DOHH2 (cell line): ENCODE data around the gene IZUMO4.
"Not testable (repeated sequence)": the region's sequence is repeated elsewhere in the genome, so short reads cannot be mapped to it uniquely, and the experiment has no call there.

Source experiments
- H3F3A ChIP-seq: fragments of 200-600 bp; sonication (generic), shearing (Covaris generic); 2 replicates; pipeline ENCODE4 v1.6.0; 2016; ENCODE audit warnings: antibody characterized with exemption, mild to moderate bottlenecking; ENCODE audit not compliant: control insufficient read depth, insufficient read depth
- H3K27ac ChIP-seq: fragments of 200-600 bp; sonication (generic); 2 replicates; pipeline ENCODE4 v1.5.1; 2014; ENCODE audit warnings: low read depth, mild to moderate bottlenecking, low read length, moderate library complexity
- H3K27me3 ChIP-seq: fragments of 200-600 bp; sonication (generic); 2 replicates; pipeline ENCODE4 v1.6.1; 2014; ENCODE audit warnings: mild to moderate bottlenecking, low read length, mixed read lengths; ENCODE audit not compliant: control insufficient read depth
- H3K36me3 ChIP-seq: fragments of 200-600 bp; sonication (generic); 2 replicates; pipeline ENCODE4 v1.6.1; 2014; ENCODE audit warnings: mild to moderate bottlenecking, low read length, moderate library complexity, mixed read lengths; ENCODE audit not compliant: control insufficient read depth
- H3K4me1 ChIP-seq: fragments of 200-600 bp; sonication (generic); 2 replicates; pipeline ENCODE4 v1.6.1; 2014; ENCODE audit warnings: mild to moderate bottlenecking, low read length, mixed read lengths; ENCODE audit not compliant: control insufficient read depth
- H3K4me2 ChIP-seq: fragments of 200-600 bp; sonication (generic); 2 replicates; pipeline ENCODE4 v1.6.0; 2014; ENCODE audit warnings: mild to moderate bottlenecking, low read length, moderate library complexity
- H3K4me3 ChIP-seq: fragments of 200-600 bp; sonication (generic); 2 replicates; pipeline ENCODE4 v1.5.1; 2014; ENCODE audit warnings: mild to moderate bottlenecking, low read length, mixed read lengths
- H3K79me2 ChIP-seq: fragments of 200-600 bp; sonication (generic); 2 replicates; pipeline ENCODE4 v1.6.1; 2014; ENCODE audit warnings: mild to moderate bottlenecking, low read length, mixed read lengths; ENCODE audit not compliant: control insufficient read depth
- H3K9me2 ChIP-seq: fragments of 200-600 bp; sonication (generic); replicated peaks from 2 replicates; pipeline ENCODE4 v1.6.1; 2014; ENCODE audit warnings: mild to moderate bottlenecking, low read length, mixed read lengths; ENCODE audit not compliant: control insufficient read depth
- H3K9me3 ChIP-seq: fragments of 200-600 bp; sonication (generic); 2 replicates; pipeline ENCODE4 v1.6.1; 2014; ENCODE audit warnings: antibody characterized with exemption, low read length, mixed read lengths; ENCODE audit not compliant: control insufficient read depth, insufficient read depth
- H4K20me1 ChIP-seq: fragments of 200-600 bp; sonication (generic); 2 replicates; pipeline ENCODE4 v1.6.0; 2014; ENCODE audit warnings: low read depth, mild to moderate bottlenecking, antibody characterized with exemption, low read length, moderate library complexity; ENCODE audit not compliant: control insufficient read depth, insufficient read depth
- EZH2phosphoT487 ChIP-seq: fragments of 200-600 bp; sonication (generic); IDR thresholded peaks from 2 replicates; pipeline ENCODE4 v1.6.1; 2017; ENCODE audit warnings: borderline replicate concordance, mild to moderate bottlenecking, antibody characterized with exemption, low read length, moderate library complexity, mixed read lengths
- TF ChIP-seq, protein P1 (sequence below): fragments of 200-600 bp; sonication (generic); IDR thresholded peaks from one replicate; pipeline ENCODE4 v1.5.1; 2014; ENCODE audit warnings: antibody characterized with exemption, mild to moderate bottlenecking, low read depth, low read length; ENCODE audit not compliant: poor library complexity, severe bottlenecking

The IZUMO4 gene

DNA sequence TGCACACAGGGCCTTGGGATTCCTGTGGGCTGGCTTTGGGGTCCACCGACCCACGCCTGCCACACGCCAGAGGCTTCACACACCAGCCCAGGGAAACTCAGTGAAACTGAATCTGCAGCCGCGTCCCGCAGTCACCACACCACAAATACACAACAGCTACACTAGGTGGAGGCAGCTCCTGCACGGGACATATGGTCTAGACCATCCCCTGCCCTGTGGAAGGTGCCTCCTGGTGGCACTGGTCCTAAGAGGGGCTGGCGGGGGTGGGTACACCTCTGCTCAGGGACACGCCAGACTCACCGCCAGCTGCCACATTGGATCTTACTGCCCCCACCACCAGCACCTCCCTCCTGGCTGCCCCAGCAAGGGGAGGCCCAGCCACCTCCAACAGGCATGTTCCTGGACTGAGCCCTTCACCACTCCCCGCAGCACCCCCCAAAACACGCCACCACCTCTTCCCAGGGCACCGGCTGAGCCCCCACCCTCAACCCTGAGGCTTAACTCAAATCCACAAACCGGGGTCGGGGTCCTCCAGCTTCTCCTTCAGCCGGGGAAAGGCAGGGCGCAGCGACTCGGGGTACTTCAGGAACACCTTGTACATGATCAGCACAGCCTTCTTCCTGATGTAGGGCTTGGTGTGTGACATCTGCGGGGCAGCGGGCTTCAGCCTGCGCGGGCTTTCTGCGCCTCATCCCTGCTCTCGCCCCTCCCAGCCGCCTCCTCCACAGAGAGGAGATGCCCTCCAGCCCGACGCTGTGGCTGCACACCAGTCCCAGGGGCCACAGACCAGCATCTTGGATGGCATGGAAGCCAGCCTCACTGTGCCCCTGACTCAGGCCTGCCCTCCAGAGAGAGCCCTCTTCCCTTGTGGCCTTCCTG is 33.4 kb downstream of the IZUMO4 start:
- no peaks in the 10 kb centered on the region for H3F3A ChIP-seq
- no peaks in the 10 kb centered on the region for H3K4me1 ChIP-seq
- H3K9me2 ChIP-seq: no peaks in the 10 kb centered on the region
- TF ChIP-seq, protein P1, sequence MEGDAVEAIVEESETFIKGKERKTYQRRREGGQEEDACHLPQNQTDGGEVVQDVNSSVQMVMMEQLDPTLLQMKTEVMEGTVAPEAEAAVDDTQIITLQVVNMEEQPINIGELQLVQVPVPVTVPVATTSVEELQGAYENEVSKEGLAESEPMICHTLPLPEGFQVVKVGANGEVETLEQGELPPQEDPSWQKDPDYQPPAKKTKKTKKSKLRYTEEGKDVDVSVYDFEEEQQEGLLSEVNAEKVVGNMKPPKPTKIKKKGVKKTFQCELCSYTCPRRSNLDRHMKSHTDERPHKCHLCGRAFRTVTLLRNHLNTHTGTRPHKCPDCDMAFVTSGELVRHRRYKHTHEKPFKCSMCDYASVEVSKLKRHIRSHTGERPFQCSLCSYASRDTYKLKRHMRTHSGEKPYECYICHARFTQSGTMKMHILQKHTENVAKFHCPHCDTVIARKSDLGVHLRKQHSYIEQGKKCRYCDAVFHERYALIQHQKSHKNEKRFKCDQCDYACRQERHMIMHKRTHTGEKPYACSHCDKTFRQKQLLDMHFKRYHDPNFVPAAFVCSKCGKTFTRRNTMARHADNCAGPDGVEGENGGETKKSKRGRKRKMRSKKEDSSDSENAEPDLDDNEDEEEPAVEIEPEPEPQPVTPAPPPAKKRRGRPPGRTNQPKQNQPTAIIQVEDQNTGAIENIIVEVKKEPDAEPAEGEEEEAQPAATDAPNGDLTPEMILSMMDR: no peak
- TF ChIP-seq EZH2phosphoT487: no peak
- H3K79me2 ChIP-seq: no peaks in the 10 kb centered on the region; the same call in 1 of the 2 replicates
- H3K36me3 ChIP-seq: peaks cover 41% of the 10 kb centered on the region
- H3K27ac ChIP-seq: no peak overlapping the region
- no peaks in the 10 kb centered on the region for H3K27me3 ChIP-seq
- H3K4me3 ChIP-seq: no peak overlapping the region
- H3K9me3 ChIP-seq: no peaks in the 10 kb centered on the region
- H3K4me2 ChIP-seq: no peak overlapping the region
- H4K20me1 ChIP-seq: no peaks in the 10 kb centered on the region

DNA sequence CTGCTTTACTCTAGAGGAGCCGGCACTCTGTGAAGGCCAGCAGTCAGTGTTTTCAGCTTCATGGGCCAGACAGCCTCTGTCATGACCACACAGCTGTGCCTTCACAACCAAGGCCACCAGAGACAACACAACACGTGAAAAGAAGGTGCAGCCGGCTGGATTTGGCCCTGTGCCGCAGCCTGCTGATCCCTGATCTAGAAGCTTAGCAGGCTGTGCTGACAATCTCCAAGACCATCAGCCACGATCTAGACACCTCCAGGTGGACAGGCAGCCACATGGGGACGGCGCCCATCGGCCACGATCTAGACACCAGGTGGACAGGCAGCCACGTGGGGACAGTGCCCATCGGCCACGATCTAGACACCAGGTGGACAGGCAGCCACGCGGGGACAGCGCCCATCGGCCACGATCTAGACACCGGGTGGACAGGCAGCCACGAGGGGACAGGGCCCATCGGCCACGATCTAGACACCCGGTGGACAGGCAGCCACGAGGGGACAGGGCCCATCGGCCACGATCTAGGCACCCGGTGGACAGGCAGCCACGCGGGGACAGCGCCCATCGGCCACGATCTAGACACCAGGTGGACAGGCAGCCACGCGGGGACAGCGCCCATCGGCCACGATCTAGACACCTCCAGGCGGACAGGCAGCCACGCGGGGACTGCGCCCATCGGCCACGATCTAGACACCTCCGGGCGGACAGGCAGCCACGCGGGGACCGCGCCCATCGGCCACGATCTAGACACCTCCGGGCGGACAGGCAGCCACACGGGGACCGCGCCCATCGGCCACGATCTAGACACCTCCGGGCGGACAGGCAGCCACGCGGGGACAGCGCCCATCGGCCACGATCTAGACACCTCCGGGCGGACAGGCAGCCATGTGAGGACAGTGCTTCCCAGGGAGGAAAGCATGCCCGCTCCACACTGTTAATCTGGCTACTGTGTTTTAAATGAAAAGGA is 34.6 kb downstream of the IZUMO4 start:
- H3F3A ChIP-seq, H3K4me2 ChIP-seq, H3K4me3 ChIP-seq, H3K27ac ChIP-seq, H3K79me2 ChIP-seq, H3K4me1 ChIP-seq, H3K9me2 ChIP-seq, H3K9me3 ChIP-seq, H4K20me1 ChIP-seq, H3K27me3 ChIP-seq: not testable (repeated sequence)
- H3K36me3 ChIP-seq: peaks cover 35% of the 10 kb centered on the region

DNA sequence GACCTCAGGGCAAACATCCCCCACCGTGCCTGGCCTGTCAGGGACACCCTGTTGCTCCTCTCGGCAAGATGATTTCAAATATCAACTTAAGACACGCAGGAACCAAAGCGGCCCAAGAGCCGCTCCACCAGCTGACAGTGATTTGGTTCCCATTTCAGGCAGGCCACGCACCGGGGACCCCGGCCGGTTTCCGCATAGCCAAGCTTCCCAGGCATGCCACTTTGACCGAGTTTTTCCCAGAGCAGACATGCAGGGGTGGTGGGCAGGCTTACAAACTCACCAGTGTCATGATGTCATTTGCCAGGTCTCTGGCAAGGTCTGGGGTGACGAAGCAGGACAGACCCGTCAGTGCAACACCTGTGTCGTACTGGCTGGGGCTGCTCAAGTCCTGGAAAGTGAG is 35.5 kb downstream of the IZUMO4 start:
- H3F3A ChIP-seq: no peaks in the 10 kb centered on the region
- H3K4me1 ChIP-seq: no peaks in the 10 kb centered on the region
- no peaks in the 10 kb centered on the region for H3K27me3 ChIP-seq
- no peaks in the 10 kb centered on the region for H3K9me2 ChIP-seq
- H3K36me3 ChIP-seq: peaks cover 35% of the 10 kb centered on the region
- H3K4me3 ChIP-seq: no peak overlapping the region
- H3K4me2 ChIP-seq: no peak overlapping the region
- TF ChIP-seq, protein P1: no peak
- no peak for TF ChIP-seq EZH2phosphoT487
- H3K79me2 ChIP-seq: no peaks in the 10 kb centered on the region; the same call in 1 of the 2 replicates
- no peaks in the 10 kb centered on the region for H4K20me1 ChIP-seq
- H3K9me3 ChIP-seq: no peaks in the 10 kb centered on the region
- no peak overlapping the region for H3K27ac ChIP-seq
